Measurements from ENCODE around the gene AP2A1. TPM values are rescaled to one million over a fixed set of nuclear protein-coding genes. Genes with fewer than 3 reads are reported as not detected.

Gene AP2A1
- total and polyA plus RNA-seq, 2 donors (not counting 1 experiment from before 2014, with no cell fraction given) = 48.4 to 56.9 TPM

DNA sequence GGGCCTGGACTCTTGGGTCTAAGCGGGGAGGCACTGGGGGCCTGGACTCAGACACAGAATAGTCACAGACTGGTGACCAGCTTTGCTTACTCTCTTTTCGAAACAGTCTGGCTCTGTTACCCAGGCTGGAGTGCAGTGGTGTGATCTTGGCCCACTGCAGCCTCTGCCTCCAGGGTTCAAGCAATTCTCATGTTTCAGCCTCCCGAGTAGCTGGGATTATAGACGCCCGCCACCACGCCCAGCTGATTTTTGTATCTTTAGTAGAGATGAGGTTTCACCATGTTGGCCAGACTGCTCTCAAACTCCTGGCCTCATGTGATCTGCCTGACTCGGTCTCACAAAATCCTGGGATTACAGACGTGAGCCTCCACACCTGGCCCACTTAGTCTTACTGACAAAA lies 62.4 kb downstream of the AP2A1 start:
- H3K4me2 ChIP-seq (replicated peaks; ENCODE audit: low read depth, low read length, poor library complexity, severe bottlenecking) = no peak overlapping the region
- peaks cover 73% of the 10 kb centered on the region for H4K20me1 ChIP-seq (ENCODE audit: control insufficient read depth, insufficient read depth, low read length, poor library complexity, severe bottlenecking)
- H3K27ac ChIP-seq (ENCODE audit: low read length in 2 of 2) = no peak overlapping the region
- no peaks in the 10 kb centered on the region for H3K4me1 ChIP-seq (ENCODE audit: control insufficient read depth in 2 of 2, insufficient read depth in 2 of 2, low read length in 2 of 2)
- H3K9ac ChIP-seq (ENCODE audit: low read length) = no peak overlapping the region
- H3K36me3 ChIP-seq (replicated peaks in 1 of 2; ENCODE audit: control extremely low read depth in 1 of 2, control insufficient read depth in 1 of 2, extremely low read depth in 1 of 2, insufficient read depth in 2 of 2, low read length in 1 of 2) = peaks cover 0 to 80% of the 10 kb centered on the region in 2 experiments
- H3K27me3 Mint-ChIP-seq = no peaks in the 10 kb centered on the region
- no peak for DNase-seq
- intact Hi-C loops (cut with micrococcal nuclease) = no loop called here
- no peak overlapping the region for H3K4me3 Mint-ChIP-seq
- H3K4me1 Mint-ChIP-seq = no peaks in the 10 kb centered on the region
- no peak overlapping the region for H3K27ac Mint-ChIP-seq
- no peak for TF ChIP-seq EZH2 (IDR thresholded peaks at IDR 0.05; ENCODE audit: borderline replicate concordance, insufficient read depth, low read depth, low read length, poor library complexity, severe bottlenecking)
- TF ChIP-seq CTCF (IDR thresholded peaks at IDR 0.05) = no peak
- no peak overlapping the region for H2AFZ ChIP-seq (ENCODE audit: insufficient read depth, low read depth, low read length, poor library complexity, severe bottlenecking)
- ChIA-PET POLR2A (no interaction called here), CTCF (no interaction called here)
- 84% methylated on average over 8 of the region's 8 CpGs for WGBS (ENCODE audit: insufficient coverage)
- H3K4me3 ChIP-seq (ENCODE audit: control extremely low read depth in 1 of 5, extremely low read depth in 1 of 5, insufficient read depth in 1 of 5, low read depth in 2 of 5, low read length in 4 of 5) = no peak overlapping the region
- H3K9me3 ChIP-seq (ENCODE audit: control extremely low read depth in 1 of 3, control insufficient read depth in 2 of 3, insufficient read depth in 1 of 3, low read length in 2 of 3) = peaks cover 0 to 2% (median 0%) of the 10 kb centered on the region in 3 donors
- H3K27me3 ChIP-seq (replicated peaks in 1 of 4; ENCODE audit: control extremely low read depth in 1 of 4, control insufficient read depth in 3 of 4, insufficient read depth in 4 of 4, low read length in 3 of 4) = no peaks in the 10 kb centered on the region
- ATAC-seq (ENCODE audit: low read depth) = no peak
- H3K79me2 ChIP-seq (ENCODE audit: control insufficient read depth, insufficient read depth, low read length) = peaks cover 63% of the 10 kb centered on the region
- H3K9me3 Mint-ChIP-seq (ENCODE audit: insufficient read depth) = no peaks in the 10 kb centered on the region

DNA sequence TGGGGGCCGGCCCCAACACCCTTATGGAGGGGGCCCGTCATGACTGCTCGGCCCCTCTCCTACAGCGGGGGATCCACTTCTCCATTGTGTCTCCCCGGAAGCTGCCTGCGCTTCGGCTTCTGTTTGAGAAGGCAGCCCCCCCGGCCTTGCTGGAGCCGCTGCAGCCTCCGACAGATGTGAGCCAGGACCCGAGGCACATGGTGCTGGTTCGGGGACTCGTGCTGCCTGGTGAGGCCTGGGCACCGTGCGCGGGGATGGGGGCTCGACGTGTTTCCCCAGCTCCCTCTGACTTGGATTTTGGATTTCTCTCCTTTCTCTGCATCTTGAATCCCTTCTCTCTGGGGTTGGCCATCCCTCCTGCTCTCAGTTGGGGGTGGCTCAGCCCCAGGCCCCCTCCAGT lies 62.9 kb downstream of the AP2A1 start:
- H3K4me1 Mint-ChIP-seq = no peaks in the 10 kb centered on the region
- Histone ChIP-seq H3K9ac (ENCODE audit: low read length) (no peak overlapping the region), H2AFZ (ENCODE audit: insufficient read depth, low read depth, low read length, poor library complexity, severe bottlenecking) (no peak overlapping the region), H3K4me2 (replicated peaks; ENCODE audit: low read depth, low read length, poor library complexity, severe bottlenecking) (no peak overlapping the region), H3K79me2 (ENCODE audit: control insufficient read depth, insufficient read depth, low read length) (peaks cover 58% of the 10 kb centered on the region), H4K20me1 (ENCODE audit: control insufficient read depth, insufficient read depth, low read length, poor library complexity, severe bottlenecking) (peaks cover 68% of the 10 kb centered on the region), H3K4me3 (ENCODE audit: control extremely low read depth in 1 of 5, extremely low read depth in 1 of 5, insufficient read depth in 1 of 5, low read depth in 2 of 5, low read length in 4 of 5) (no peak overlapping the region), H3K9me3 (ENCODE audit: control extremely low read depth in 1 of 3, control insufficient read depth in 2 of 3, insufficient read depth in 1 of 3, low read length in 2 of 3) (peaks cover 0 to 2% (median 0%) of the 10 kb centered on the region in 3 donors), H3K36me3 (replicated peaks in 1 of 2; ENCODE audit: control extremely low read depth in 1 of 2, control insufficient read depth in 1 of 2, extremely low read depth in 1 of 2, insufficient read depth in 2 of 2, low read length in 1 of 2) (peaks cover 0 to 80% of the 10 kb centered on the region in 2 experiments), H3K27me3 (replicated peaks in 1 of 4; ENCODE audit: control extremely low read depth in 1 of 4, control insufficient read depth in 3 of 4, insufficient read depth in 4 of 4, low read length in 3 of 4) (no peaks in the 10 kb centered on the region), H3K27ac (ENCODE audit: low read length in 2 of 2) (no peak overlapping the region), H3K4me1 (ENCODE audit: control insufficient read depth in 2 of 2, insufficient read depth in 2 of 2, low read length in 2 of 2) (no peaks in the 10 kb centered on the region)
- ATAC-seq (ENCODE audit: low read depth) (no peak), DNase-seq (no peak)
- no peak overlapping the region for H3K27ac Mint-ChIP-seq
- H3K27me3 Mint-ChIP-seq = no peaks in the 10 kb centered on the region
- ChIA-PET POLR2A (no interaction called here), CTCF (interaction anchor here (1.1 kb wide), 1 partner anchor 15 kb away, joined by 3 read pairs; no protein-coding TSS in a partner anchor)
- intact Hi-C loops (cut with micrococcal nuclease) = no loop called here
- no peak for TF ChIP-seq CTCF (IDR thresholded peaks at IDR 0.05)
- no peak for TF ChIP-seq EZH2 (IDR thresholded peaks at IDR 0.05; ENCODE audit: borderline replicate concordance, insufficient read depth, low read depth, low read length, poor library complexity, severe bottlenecking)
- WGBS (ENCODE audit: insufficient coverage) = 93% methylated on average over 17 of the region's 18 CpGs
- H3K9me3 Mint-ChIP-seq (ENCODE audit: insufficient read depth) = no peaks in the 10 kb centered on the region
- no peak overlapping the region for H3K4me3 Mint-ChIP-seq
